ENCODE results near the gene DIAPH3. TPM values are rescaled to one million over a fixed set of nuclear protein-coding genes. Genes with fewer than 3 reads are reported as not detected.

Gene DIAPH3
- total RNA-seq, 3 donors from 2014 or later: under 0.01 to 0.88 (median 0.64) TPM

Other genes with a start within 250 kb of the DIAPH3 start
- 10 to 100 TPM; 30.6 to 52.1 (median 32.1) TPM for gene TDRD3, start 233.3 kb upstream of the DIAPH3 start, total RNA-seq

All from breast epithelium (tissue), 3 donors.